Stimulated activated CD4-positive, alpha-beta T cell treated with anti-CD3 and anti-CD28 coated beads, Interleukin-12 subunit alpha, Interleukin-12 subunit beta, amount 100 ng/mL, for 48 hours (primary cell): ENCODE data around the gene PRRC2A.

Experiments
- DNase-seq, 3 donors: peaks; one replicate each; pipeline ENCODE4 v3.0.0-alpha.2; 2020; ENCODE audit warnings: low read depth in 2 of 3, low spot score in 1 of 3

PRRC2A gene

GRCh38 chr6:31620586-31621319 lies at the start of gene PRRC2A:
PRRC2A (plus strand) TSS chr6:31620715; CDS start chr6:31622790, 2,075 bp downstream.
- peak in 2 of 3 donors; percentile 94 to 99 for DNase-seq

- DNase-seq = peak; percentile 77 to 80 (median 80)
Observed at GRCh38 chr6:31572041-31572911, 48.2 kb upstream of the PRRC2A start, which contains the start of gene LTA. LTA (plus strand) TSS chr6:31572289; CDS start chr6:31572743, 454 bp downstream.

GRCh38 chr6:31573239-31574105 lies 47.0 kb upstream of the PRRC2A start:
- DNase-seq = no peak

- peak in 1 of 3 donors; percentile 61 for DNase-seq
Observed at GRCh38 chr6:31574106-31575061, 46.1 kb upstream of the PRRC2A start.

GRCh38 chr6:31575335-31575901 lies 45.1 kb upstream of the PRRC2A start, which contains the start of gene TNF:
TNF (plus strand) TSS chr6:31575565; CDS start chr6:31575742, 177 bp downstream.
- DNase-seq = peak; percentile 84 to 93 (median 89)

- DNase-seq = no peak
Observed at GRCh38 chr6:31575952-31576685, 44.4 kb upstream of the PRRC2A start.

- no peak for DNase-seq
Observed at GRCh38 chr6:31576897-31577578, 43.5 kb upstream of the PRRC2A start.

GRCh38 chr6:31577579-31577966 lies 42.9 kb upstream of the PRRC2A start:
- no peak for DNase-seq

GRCh38 chr6:31578184-31579118 lies 42.1 kb upstream of the PRRC2A start:
- no peak for DNase-seq

- no peak for DNase-seq
Observed at GRCh38 chr6:31579119-31579505, 41.4 kb upstream of the PRRC2A start.

- DNase-seq = no peak
Observed at GRCh38 chr6:31579546-31580437, 40.7 kb upstream of the PRRC2A start.

GRCh38 chr6:31580438-31580740 lies 40.1 kb upstream of the PRRC2A start:
- no peak for DNase-seq

- DNase-seq = peak; percentile 78 to 88 (median 83)
Observed at GRCh38 chr6:31580807-31581433, 39.6 kb upstream of the PRRC2A start.

- no peak for DNase-seq
Observed at GRCh38 chr6:31581434-31582229, 38.9 kb upstream of the PRRC2A start.

- no peak for DNase-seq
Observed at GRCh38 chr6:31582230-31582643, 38.3 kb upstream of the PRRC2A start, which contains the start of gene LTB. LTB (minus strand) TSS chr6:31582424; CDS start chr6:31582417, 7 bp downstream.
